ENCODE measurements around the gene MSH5.

DNA sequence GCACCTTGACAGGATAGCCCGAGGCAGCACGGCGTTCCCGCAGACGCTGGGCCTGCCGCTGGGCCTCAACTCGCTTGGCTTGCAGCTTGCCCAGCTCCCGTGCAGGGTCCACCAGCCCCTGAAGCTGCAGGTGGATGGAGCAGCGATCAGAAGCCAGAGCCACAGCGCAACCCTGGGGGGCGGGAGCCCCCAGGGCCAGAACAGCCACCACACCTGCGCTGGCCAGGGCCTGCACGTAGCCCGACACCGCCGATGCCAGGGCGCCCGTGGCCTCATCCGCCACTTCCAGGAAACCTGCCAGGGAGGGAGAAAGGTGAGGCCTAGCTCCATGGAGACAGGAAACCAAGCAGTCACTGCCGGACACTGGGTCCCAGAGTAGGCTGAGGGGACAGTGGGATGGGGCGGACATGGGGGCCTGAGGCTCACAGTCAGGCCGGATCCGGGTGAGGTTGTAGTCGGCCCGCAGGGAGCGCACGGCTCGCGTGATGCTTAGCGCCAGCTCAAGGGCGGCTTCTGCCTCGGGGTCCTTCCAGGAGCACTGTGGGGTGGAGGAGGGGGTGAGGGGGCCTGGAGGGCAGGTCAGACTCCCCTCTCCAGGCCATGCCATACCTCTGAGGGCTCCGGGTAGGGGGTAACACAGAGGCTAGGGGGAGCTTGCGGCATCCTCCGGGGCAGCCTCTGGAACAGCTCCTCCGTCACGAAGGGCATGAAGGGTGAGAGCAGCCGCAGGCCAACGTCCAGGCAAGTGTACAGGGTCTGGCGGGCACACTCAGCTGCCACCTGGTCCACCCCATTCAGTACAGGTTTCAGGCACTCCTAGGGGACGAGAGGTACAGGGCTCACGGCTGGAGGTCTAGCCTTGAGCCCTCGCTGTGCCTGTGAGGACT lies 39.4 kb downstream of the MSH5 start:
- TF ChIP-seq, protein P1, sequence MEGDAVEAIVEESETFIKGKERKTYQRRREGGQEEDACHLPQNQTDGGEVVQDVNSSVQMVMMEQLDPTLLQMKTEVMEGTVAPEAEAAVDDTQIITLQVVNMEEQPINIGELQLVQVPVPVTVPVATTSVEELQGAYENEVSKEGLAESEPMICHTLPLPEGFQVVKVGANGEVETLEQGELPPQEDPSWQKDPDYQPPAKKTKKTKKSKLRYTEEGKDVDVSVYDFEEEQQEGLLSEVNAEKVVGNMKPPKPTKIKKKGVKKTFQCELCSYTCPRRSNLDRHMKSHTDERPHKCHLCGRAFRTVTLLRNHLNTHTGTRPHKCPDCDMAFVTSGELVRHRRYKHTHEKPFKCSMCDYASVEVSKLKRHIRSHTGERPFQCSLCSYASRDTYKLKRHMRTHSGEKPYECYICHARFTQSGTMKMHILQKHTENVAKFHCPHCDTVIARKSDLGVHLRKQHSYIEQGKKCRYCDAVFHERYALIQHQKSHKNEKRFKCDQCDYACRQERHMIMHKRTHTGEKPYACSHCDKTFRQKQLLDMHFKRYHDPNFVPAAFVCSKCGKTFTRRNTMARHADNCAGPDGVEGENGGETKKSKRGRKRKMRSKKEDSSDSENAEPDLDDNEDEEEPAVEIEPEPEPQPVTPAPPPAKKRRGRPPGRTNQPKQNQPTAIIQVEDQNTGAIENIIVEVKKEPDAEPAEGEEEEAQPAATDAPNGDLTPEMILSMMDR (IDR thresholded peaks at IDR 0.05 in 2 of 3, conservative IDR thresholded peaks at IDR 0.05 in 1 of 3; ENCODE audit: borderline replicate concordance in 1 of 3, insufficient read depth in 1 of 3, low read depth in 2 of 3, low read length in 2 of 3) = no peak
- TF ChIP-seq EZH2phosphoT487 (IDR thresholded peaks at IDR 0.05; ENCODE audit: borderline replicate concordance) = no peak
- no peak for TF ChIP-seq POLR2AphosphoS5 (IDR thresholded peaks at IDR 0.05; ENCODE audit: low read depth, low read length)

All from HCT116 (cell line).